Lower leg skin (tissue), 3 donors: ENCODE results near the gene IVNS1ABP.

Source experiments
- CTCF ChIP-seq, 3 donors: fragments of 450-650 bp; IDR thresholded peaks; one replicate each; pipeline ENCODE4 v1.5.1; 2016; ENCODE audit warnings: antibody characterized with exemption in 3 of 3, mild to moderate bottlenecking in 3 of 3, moderate library complexity in 2 of 3
- POLR2A ChIP-seq, 2 donors: fragments of 450-650 bp; IDR thresholded peaks; one replicate each; pipeline ENCODE4 v1.6.1; 2016 to 2017; ENCODE audit warnings: antibody characterized with exemption in 2 of 2, mild to moderate bottlenecking in 1 of 2, moderate library complexity in 1 of 2

GRCh38 chr1:185317034-185317885 lies at the start of gene IVNS1ABP:
- TF ChIP-seq CTCF (IDR thresholded peaks at IDR 0.05): no peak
- peak in 1 of 2 donors; percentile 92 for TF ChIP-seq POLR2A (IDR thresholded peaks at IDR 0.05)
